Prostate gland (tissue), 2 donors: ENCODE measurements around the gene CLNK.

Experiments
- POLR2A ChIP-seq: fragments of 450-650 bp; IDR thresholded peaks from one replicate; pipeline ENCODE4 v1.6.1; 2016; ENCODE audit warnings: antibody characterized with exemption, mild to moderate bottlenecking
- TF ChIP-seq, protein P1 (sequence below), 4 experiments: fragments of 200-600 bp in 2 of 4; fragments of 450-650 bp in 2 of 4; sonication (generic) in 2 of 4; IDR thresholded peaks; 1 replicate in 3 of 4; 2 replicates in 1 of 4; pipeline ENCODE4 v1.5.1; 2016 to 2019; ENCODE audit warnings: antibody characterized with exemption in 4 of 4, mild to moderate bottlenecking in 2 of 4, moderate library complexity in 2 of 4

DNA sequence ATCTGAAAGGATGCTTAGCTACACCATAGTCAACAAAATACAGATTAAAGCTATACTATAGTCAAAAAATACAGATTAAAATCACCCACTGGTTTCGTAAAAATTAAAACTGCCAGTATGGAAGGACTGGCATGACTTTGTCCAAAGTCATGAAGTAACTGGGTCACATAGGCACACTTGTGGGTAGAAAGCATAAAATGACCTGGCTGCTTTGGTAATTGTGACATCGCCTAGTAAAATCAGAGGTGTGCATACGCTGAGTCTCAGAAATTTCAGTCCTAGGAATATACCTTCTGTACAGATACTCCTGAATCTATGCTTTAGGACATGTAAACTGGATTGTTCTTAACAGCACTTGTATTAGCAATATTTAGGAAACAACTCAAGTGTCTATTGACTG is 28.1 kb downstream of the CLNK start:
- TF ChIP-seq, protein P1, sequence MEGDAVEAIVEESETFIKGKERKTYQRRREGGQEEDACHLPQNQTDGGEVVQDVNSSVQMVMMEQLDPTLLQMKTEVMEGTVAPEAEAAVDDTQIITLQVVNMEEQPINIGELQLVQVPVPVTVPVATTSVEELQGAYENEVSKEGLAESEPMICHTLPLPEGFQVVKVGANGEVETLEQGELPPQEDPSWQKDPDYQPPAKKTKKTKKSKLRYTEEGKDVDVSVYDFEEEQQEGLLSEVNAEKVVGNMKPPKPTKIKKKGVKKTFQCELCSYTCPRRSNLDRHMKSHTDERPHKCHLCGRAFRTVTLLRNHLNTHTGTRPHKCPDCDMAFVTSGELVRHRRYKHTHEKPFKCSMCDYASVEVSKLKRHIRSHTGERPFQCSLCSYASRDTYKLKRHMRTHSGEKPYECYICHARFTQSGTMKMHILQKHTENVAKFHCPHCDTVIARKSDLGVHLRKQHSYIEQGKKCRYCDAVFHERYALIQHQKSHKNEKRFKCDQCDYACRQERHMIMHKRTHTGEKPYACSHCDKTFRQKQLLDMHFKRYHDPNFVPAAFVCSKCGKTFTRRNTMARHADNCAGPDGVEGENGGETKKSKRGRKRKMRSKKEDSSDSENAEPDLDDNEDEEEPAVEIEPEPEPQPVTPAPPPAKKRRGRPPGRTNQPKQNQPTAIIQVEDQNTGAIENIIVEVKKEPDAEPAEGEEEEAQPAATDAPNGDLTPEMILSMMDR (IDR thresholded peaks at IDR 0.05): no peak
- no peak for TF ChIP-seq POLR2A
